ENCODE measurements around the gene TAB2. TPM values are rescaled to one million over a fixed set of nuclear protein-coding genes. Genes with fewer than 3 reads are reported as not detected.

The TAB2 gene
- total and polyA plus RNA-seq, 2 experiments from 2014 or later: 14.2 to 51.9 TPM

DNA sequence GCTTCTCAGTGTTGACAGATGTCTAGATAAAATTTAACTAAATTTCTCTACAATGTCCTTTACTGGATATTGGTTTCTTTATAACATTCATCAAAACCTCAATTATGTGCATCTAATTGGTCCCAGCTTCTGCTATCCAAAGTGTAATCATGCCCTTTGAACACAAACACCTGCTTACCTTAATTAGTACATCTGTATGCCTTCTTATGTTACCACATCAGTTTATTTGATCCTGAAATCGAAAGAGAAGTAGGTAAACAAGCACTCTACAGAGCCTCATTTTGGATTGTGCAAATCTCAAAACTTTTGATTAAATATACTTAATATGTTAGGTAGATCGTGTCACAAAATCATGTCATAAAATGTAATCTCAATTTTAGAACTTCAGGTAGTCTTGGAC, 36.5 kb downstream of the TAB2 start:
- TF ChIP-seq EZH2phosphoT487 (IDR thresholded peaks at IDR 0.05; ENCODE audit: low read depth, severe bottlenecking, unreplicated experiment) (no peak), EZH2 (IDR thresholded peaks at IDR 0.05; ENCODE audit: borderline replicate concordance) (no peak)
- TF ChIP-seq, protein P1, sequence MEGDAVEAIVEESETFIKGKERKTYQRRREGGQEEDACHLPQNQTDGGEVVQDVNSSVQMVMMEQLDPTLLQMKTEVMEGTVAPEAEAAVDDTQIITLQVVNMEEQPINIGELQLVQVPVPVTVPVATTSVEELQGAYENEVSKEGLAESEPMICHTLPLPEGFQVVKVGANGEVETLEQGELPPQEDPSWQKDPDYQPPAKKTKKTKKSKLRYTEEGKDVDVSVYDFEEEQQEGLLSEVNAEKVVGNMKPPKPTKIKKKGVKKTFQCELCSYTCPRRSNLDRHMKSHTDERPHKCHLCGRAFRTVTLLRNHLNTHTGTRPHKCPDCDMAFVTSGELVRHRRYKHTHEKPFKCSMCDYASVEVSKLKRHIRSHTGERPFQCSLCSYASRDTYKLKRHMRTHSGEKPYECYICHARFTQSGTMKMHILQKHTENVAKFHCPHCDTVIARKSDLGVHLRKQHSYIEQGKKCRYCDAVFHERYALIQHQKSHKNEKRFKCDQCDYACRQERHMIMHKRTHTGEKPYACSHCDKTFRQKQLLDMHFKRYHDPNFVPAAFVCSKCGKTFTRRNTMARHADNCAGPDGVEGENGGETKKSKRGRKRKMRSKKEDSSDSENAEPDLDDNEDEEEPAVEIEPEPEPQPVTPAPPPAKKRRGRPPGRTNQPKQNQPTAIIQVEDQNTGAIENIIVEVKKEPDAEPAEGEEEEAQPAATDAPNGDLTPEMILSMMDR (IDR thresholded peaks at IDR 0.05; ENCODE audit: poor library complexity): no peak
- Histone ChIP-seq H3K9me3 (ENCODE audit: low read depth) (no peaks in the 10 kb centered on the region), H2AFZ (no peak overlapping the region), H4K20me1 (ENCODE audit: insufficient read depth, poor library complexity, severe bottlenecking) (peaks cover 93% of the 10 kb centered on the region), H3K27me3 (no peaks in the 10 kb centered on the region), H3K4me3 (no peak overlapping the region), H3K4me1 (ENCODE audit: insufficient read depth) (no peaks in the 10 kb centered on the region), H3K36me3 (replicated peaks; ENCODE audit: insufficient read depth, low read depth) (no peaks in the 10 kb centered on the region), H3K79me2 (peaks cover 100% of the 10 kb centered on the region), H3K4me2 (no peak overlapping the region), H3K27ac (no peak overlapping the region), H3K9me2 (replicated peaks; ENCODE audit: insufficient read depth) (no peaks in the 10 kb centered on the region)
- WGBS (ENCODE audit: low lambda C conversion rate, missing lambda C conversion rate): 77% methylated on average over 2 of the region's 2 CpGs
- DNase-seq (ENCODE audit: low spot score): no peak

DNA sequence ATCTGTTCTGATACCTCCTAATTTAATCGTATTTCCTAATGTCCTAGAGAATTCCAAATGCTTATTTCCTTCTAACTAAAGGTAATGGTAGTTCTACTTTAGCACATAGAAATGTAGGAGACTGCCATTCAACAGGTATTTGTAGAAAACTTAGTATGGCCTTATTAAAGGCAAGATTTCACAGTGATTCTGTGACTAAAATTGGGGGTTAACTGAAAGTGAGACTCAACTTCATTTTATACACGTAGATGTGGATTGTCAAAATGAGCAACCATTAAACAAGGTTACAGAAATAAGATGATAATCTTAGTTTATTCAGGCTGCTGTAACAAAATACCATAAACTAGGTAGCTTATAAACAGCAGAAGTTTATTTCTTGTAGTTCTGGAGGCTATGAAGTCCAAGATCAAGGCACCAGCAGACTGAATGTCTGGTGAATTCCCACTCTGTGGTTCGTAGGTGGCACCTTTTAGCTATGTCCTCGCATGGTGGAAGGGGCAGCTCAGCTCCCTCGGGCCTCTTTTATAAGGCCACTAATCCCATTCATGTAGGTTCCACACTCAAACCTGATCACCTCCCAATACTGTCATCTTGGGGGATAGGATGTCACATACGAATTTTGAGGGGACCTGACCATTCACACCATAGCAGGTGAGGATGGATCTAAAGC, 38.7 kb downstream of the TAB2 start:
- 84% methylated on average over 6 of the region's 6 CpGs for WGBS (ENCODE audit: low lambda C conversion rate, missing lambda C conversion rate)

DNA sequence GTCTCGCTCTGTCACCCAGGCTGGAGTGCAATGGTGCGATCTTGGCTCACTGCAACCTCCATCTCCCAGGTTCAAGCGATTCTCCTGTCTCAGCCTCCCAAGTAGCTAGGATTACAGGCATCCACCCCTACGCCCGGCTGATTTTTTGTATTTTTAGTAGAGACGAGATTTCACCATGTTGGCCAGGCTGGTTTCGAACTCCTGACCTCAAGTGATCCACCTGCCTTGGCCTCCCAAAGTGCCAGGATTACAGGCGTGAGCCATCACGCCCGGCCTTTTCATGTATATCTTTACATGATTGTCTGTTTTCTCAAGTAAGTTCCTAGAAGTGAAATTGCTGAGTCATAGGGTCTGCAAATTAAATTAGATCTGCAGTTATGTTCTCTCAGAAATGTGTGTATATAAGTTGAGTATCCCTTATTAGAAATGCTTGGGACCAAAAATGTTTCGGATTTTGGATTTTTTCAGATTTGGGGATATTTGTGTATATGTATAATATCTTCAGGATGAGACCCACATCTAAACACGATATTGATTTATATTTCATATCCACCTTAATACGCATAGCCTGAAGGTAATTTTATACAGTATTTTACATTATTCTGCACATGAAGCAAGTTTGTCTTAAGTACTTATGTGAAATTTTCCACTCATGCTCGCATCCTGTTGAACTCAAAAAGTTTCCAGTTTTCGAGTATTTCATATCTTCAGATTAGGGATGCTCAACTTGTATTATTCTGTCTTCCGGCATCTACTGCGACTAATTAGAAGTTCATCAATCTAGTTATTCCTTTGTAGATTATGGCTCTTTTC, 40.4 kb downstream of the TAB2 start:
- Histone ChIP-seq H2AFZ (no peak overlapping the region), H3K4me2 (no peak overlapping the region), H3K9me3 (ENCODE audit: low read depth) (no peaks in the 10 kb centered on the region), H3K27me3 (no peaks in the 10 kb centered on the region), H3K4me1 (ENCODE audit: insufficient read depth) (no peaks in the 10 kb centered on the region), H4K20me1 (ENCODE audit: insufficient read depth, poor library complexity, severe bottlenecking) (peaks cover 89% of the 10 kb centered on the region), H3K4me3 (no peak overlapping the region), H3K9me2 (replicated peaks; ENCODE audit: insufficient read depth) (no peaks in the 10 kb centered on the region), H3K27ac (no peak overlapping the region), H3K79me2 (peaks cover 100% of the 10 kb centered on the region), H3K36me3 (replicated peaks; ENCODE audit: insufficient read depth, low read depth) (no peaks in the 10 kb centered on the region)
- TF ChIP-seq EZH2 (IDR thresholded peaks at IDR 0.05; ENCODE audit: borderline replicate concordance) (no peak), EZH2phosphoT487 (IDR thresholded peaks at IDR 0.05; ENCODE audit: low read depth, severe bottlenecking, unreplicated experiment) (no peak)
- TF ChIP-seq, protein P1 (IDR thresholded peaks at IDR 0.05; ENCODE audit: poor library complexity): no peak
- no peak for DNase-seq (ENCODE audit: low spot score)
- 94% methylated on average over 17 of the region's 17 CpGs for WGBS (ENCODE audit: low lambda C conversion rate, missing lambda C conversion rate)

More for the DNA sequence above, 38.7 kb downstream of the TAB2 start:
- no peaks in the 10 kb centered on the region for H3K36me3 ChIP-seq (replicated peaks; ENCODE audit: insufficient read depth, low read depth)
- H3K4me3 ChIP-seq: no peak overlapping the region
- no peak overlapping the region for H3K27ac ChIP-seq
- no peak overlapping the region for H2AFZ ChIP-seq
- H3K4me1 ChIP-seq (ENCODE audit: insufficient read depth): no peaks in the 10 kb centered on the region
- H3K79me2 ChIP-seq: peaks cover 100% of the 10 kb centered on the region
- peaks cover 94% of the 10 kb centered on the region for H4K20me1 ChIP-seq (ENCODE audit: insufficient read depth, poor library complexity, severe bottlenecking)
- no peak overlapping the region for H3K4me2 ChIP-seq
- TF ChIP-seq EZH2 (IDR thresholded peaks at IDR 0.05; ENCODE audit: borderline replicate concordance): no peak
- TF ChIP-seq, protein P1 (IDR thresholded peaks at IDR 0.05; ENCODE audit: poor library complexity): no peak
- TF ChIP-seq EZH2phosphoT487 (IDR thresholded peaks at IDR 0.05; ENCODE audit: low read depth, severe bottlenecking, unreplicated experiment): no peak
- no peak for DNase-seq (ENCODE audit: low spot score)
- H3K9me2 ChIP-seq (replicated peaks; ENCODE audit: insufficient read depth): no peaks in the 10 kb centered on the region
- no peaks in the 10 kb centered on the region for H3K9me3 ChIP-seq (ENCODE audit: low read depth)
- no peaks in the 10 kb centered on the region for H3K27me3 ChIP-seq
